Vagina (tissue), 2 donors: ENCODE measurements around the gene LRG1.

Experiments
- CTCF ChIP-seq, 3 experiments: fragments of 450-650 bp in 2 of 3; fragments of 200-600 bp in 1 of 3; sonication (generic) in 1 of 3; IDR thresholded peaks; one replicate each; pipeline ENCODE4 v1.5.1; 2017 to 2019; ENCODE audit warnings: antibody characterized with exemption in 3 of 3, mild to moderate bottlenecking in 2 of 3, moderate library complexity in 2 of 3
- POLR2AphosphoS5 ChIP-seq, 2 donors: sonication (generic); formaldehyde crosslinking; IDR thresholded peaks; one replicate each; pipeline ENCODE4 v1.9.0; 2017; ENCODE audit warnings: antibody characterized with exemption in 2 of 2, mild to moderate bottlenecking in 2 of 2, low read depth in 1 of 2; ENCODE audit not compliant: insufficient read depth in 1 of 2

GRCh38 chr19:4521888-4522242 is 18.0 kb downstream of the LRG1 start:
- TF ChIP-seq CTCF (IDR thresholded peaks at IDR 0.05) (no peak), POLR2AphosphoS5 (IDR thresholded peaks at IDR 0.05; ENCODE audit: insufficient read depth in 1 of 2, low read depth in 1 of 2) (no peak)
